ENCODE results near the gene BEST2.

- TF ChIP-seq, protein P1, sequence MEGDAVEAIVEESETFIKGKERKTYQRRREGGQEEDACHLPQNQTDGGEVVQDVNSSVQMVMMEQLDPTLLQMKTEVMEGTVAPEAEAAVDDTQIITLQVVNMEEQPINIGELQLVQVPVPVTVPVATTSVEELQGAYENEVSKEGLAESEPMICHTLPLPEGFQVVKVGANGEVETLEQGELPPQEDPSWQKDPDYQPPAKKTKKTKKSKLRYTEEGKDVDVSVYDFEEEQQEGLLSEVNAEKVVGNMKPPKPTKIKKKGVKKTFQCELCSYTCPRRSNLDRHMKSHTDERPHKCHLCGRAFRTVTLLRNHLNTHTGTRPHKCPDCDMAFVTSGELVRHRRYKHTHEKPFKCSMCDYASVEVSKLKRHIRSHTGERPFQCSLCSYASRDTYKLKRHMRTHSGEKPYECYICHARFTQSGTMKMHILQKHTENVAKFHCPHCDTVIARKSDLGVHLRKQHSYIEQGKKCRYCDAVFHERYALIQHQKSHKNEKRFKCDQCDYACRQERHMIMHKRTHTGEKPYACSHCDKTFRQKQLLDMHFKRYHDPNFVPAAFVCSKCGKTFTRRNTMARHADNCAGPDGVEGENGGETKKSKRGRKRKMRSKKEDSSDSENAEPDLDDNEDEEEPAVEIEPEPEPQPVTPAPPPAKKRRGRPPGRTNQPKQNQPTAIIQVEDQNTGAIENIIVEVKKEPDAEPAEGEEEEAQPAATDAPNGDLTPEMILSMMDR (IDR thresholded peaks at IDR 0.05 in 4 of 5, conservative IDR thresholded peaks at IDR 0.05 in 1 of 5) = no peak
- peak; percentile 10 to 60 for TF ChIP-seq POLR2A (IDR thresholded peaks at IDR 0.05)
Measured at GRCh38 chr19:12774588-12775555, 23.3 kb downstream of the BEST2 start, which contains the start of gene HOOK2.

Measured in gastrocnemius medialis (tissue), 4 donors.